Transverse colon (tissue), 4 donors: ENCODE measurements around the gene DHX57. TPM values are rescaled to one million over a fixed set of nuclear protein-coding genes. Genes with fewer than 3 reads are reported as not detected.
A peak's percentile ranks its signal among the peaks of the same experiment; 100 is the strongest.

ENCODE experiments used
- DNase-seq: peaks from one replicate; pipeline ENCODE4 v3.0.0-alpha.2; 2019
- H3K27ac ChIP-seq, 4 donors: fragments of 200-600 bp; sonication (generic); 2 replicates each; pipeline ENCODE4 v1.5.1; 2016 to 2018; ENCODE audit warnings: inconsistent platforms in 4 of 4
- H3K27me3 ChIP-seq: fragments of 200-600 bp; sonication (generic); 2 replicates; pipeline ENCODE4 v1.5.1; 2017; ENCODE audit warnings: inconsistent platforms
- H3K36me3 ChIP-seq, 4 donors: fragments of 200-600 bp; sonication (generic); 2 replicates each; pipeline ENCODE4 v1.5.1; 2017 to 2019; ENCODE audit warnings: inconsistent platforms in 4 of 4
- H3K4me1 ChIP-seq, 4 donors: fragments of 200-600 bp; sonication (generic); 2 replicates each; pipeline ENCODE4 v1.5.1; 2017 to 2020; ENCODE audit warnings: inconsistent platforms in 4 of 4
- H3K4me3 ChIP-seq, 4 donors: fragments of 200-600 bp; sonication (generic); 1 replicate in 1 of 4; 2 replicates in 3 of 4; pipeline versions ENCODE4 v1.5.1 to v1.6.1; 2017 to 2019; ENCODE audit warnings: inconsistent platforms in 4 of 4
- H3K9me3 ChIP-seq, 2 donors: fragments of 200-600 bp; sonication (generic); 2 replicates each; pipeline ENCODE4 v1.5.1; 2017 to 2019; ENCODE audit warnings: inconsistent platforms in 2 of 2
- CTCF ChIP-seq, 5 experiments: fragments of 200-600 bp in 3 of 5; fragments of 450-650 bp in 2 of 5; sonication (generic) in 3 of 5; IDR thresholded peaks; 1 replicate in 2 of 5; 2 replicates in 3 of 5; pipeline ENCODE4 v1.5.1; 2016 to 2017; ENCODE audit warnings: antibody characterized with exemption in 5 of 5, inconsistent platforms in 3 of 5, mild to moderate bottlenecking in 2 of 5, moderate library complexity in 1 of 5
- EP300 ChIP-seq: sonication (generic); formaldehyde crosslinking; IDR thresholded peaks from one replicate; pipeline ENCODE4 v1.6.1; 2017; ENCODE audit warnings: antibody characterized with exemption, low read depth
- POLR2A ChIP-seq: fragments of 450-650 bp; IDR thresholded peaks from one replicate; pipeline ENCODE4 v1.6.1; 2016; ENCODE audit warnings: antibody characterized with exemption, mild to moderate bottlenecking, moderate library complexity
- POLR2AphosphoS5 ChIP-seq, 3 donors: sonication (generic); formaldehyde crosslinking; IDR thresholded peaks; one replicate each; pipeline ENCODE4 v1.6.1; 2016; ENCODE audit warnings: antibody characterized with exemption in 3 of 3
- WGBS, 2 donors: methylation state at CpG; one replicate each; pipeline ENCODE4 v1.1.5; 2018; ENCODE audit warnings: low coverage in 1 of 2; 5-methylcytosine and 5-hydroxymethylcytosine counted together
- in situ Hi-C, 4 donors: fragments of 200-750 bp; cut with MboI; loops; one replicate each; pipeline versions ENCODE4 v1.15.0 to v1.15.1; 2017; ENCODE audit warnings: low sequenced_read_pairs in 3 of 4, low pct_ligation_motif_present in 1 of 4, low pct_unique_long_range_greater_than_20kb in 1 of 4
- intact Hi-C: fragments of 100-400 bp; cut with DNase I; formaldehyde crosslinking; loops from one replicate; pipeline ENCODE4 v1.15.1; 2023; ENCODE audit warnings: low total_unique reads
- small RNA-seq, 4 donors: library from RNA; depleted of rRNA; stranded (forward); fragments of <200 nt; gene quantifications; one replicate each; pipeline ENCODE3, GENCODE V24; 2016
- total RNA-seq, 4 donors: library from RNA; depleted of rRNA; stranded (reverse); fragments of >200 nt; gene quantifications; one replicate each; pipeline ENCODE4 v1.1.0, GENCODE V29; 2016

DHX57 gene
- total RNA-seq, 4 donors from 2014 or later = 1.5 to 29.7 (median 10.6) TPM

DNA sequence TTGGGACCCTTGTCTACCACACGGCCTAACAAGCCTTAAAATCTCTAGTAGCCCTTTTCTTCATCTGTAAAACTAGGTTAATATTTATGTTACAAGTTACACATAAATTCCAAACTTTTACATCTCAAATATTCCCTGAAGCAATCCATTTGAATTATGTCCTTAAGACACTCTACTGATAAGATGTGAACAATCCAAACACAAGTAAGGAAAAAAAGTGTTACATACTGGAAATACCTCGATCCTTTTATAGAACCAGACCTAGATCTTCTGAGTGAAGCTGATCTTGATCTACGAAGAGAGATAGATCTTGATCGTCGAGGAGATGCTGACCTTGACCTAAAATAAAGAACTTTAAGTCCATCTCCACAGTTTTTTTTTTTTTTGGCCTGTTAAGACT is 127.9 kb downstream of the DHX57 start:
- in situ Hi-C loops = loop anchor here in 2 of 4 donors (25.0 kb wide), 1 partner anchor 436 kb away; no protein-coding TSS in a partner anchor

More for the DNA sequence above, 127.9 kb downstream of the DHX57 start:
- Histone ChIP-seq H3K36me3 (peaks cover 0 to 56% (median 22%) of the 10 kb centered on the region in 4 donors), H3K9me3 (no peaks in the 10 kb centered on the region), H3K27me3 (no peaks in the 10 kb centered on the region), H3K4me1 (peaks cover 22 to 75% (median 52%) of the 10 kb centered on the region in 4 donors), H3K27ac (peak overlapping the region in 1 of 4 donors; percentile 1), H3K4me3 (no peak overlapping the region)
- no peak for TF ChIP-seq POLR2A
- TF ChIP-seq CTCF (IDR thresholded peaks at IDR 0.05) = no peak
- no peak for TF ChIP-seq POLR2AphosphoS5 (IDR thresholded peaks at IDR 0.05)
- TF ChIP-seq EP300 = no peak
- no peak for DNase-seq
- 48 to 60% methylated on average over 5 of the region's 5 CpGs for WGBS, 2 donors
- intact Hi-C loops = loop anchor here (10.0 kb wide), 1 partner anchor 213 kb away; no protein-coding TSS in a partner anchor

Small RNAs within 50 kb of the gene (small RNA-seq; reads per million reads assigned to genes)
- 0 reads per million in 4 donors for gene RNU6-851P

Other genes with a start within 250 kb of the DHX57 start
- 10 to 100 TPM; 35.5 to 80.6 (median 70.9) TPM for gene GALM, start 209.8 kb downstream of the DHX57 start, total RNA-seq
- 100 to 1,000 TPM in 2 of 4 donors, 10 to 100 TPM in 2; 75.6 to 153 (median 95.0) TPM for gene SRSF7, start 124.6 kb downstream of the DHX57 start, total RNA-seq
- 1 to 10 TPM in 3 of 4 donors, not detected in 1; 1.8 to 5.9 (median 3.8) TPM for gene GEMIN6, start 97.7 kb downstream of the DHX57 start, total RNA-seq
- gene MORN2, start within 50 bp of the DHX57 start, total RNA-seq = 10 to 100 TPM in 2 of 4 donors, 1 to 10 TPM in 1, not detected in 1; 10.0 to 14.6 (median 12.9) TPM
- under 1 TPM in 2 of 4 donors, not detected in 2; 0.14 to 0.32 TPM for gene ARHGEF33, start 13.9 kb upstream of the DHX57 start, total RNA-seq
- 10 to 100 TPM; 13.9 to 43.8 (median 23.0) TPM for gene SOS1, start 245.1 kb upstream of the DHX57 start, total RNA-seq